Measurements from ENCODE around the gene SUPT7L.
"Not testable (repeated sequence)": the region's sequence is repeated elsewhere in the genome, so short reads cannot be mapped to it uniquely, and the experiment has no call there.

Gene SUPT7L

GRCh38 chr2:27683390-27684071 lies 20.1 kb upstream of the SUPT7L start:
- DNase-seq: peak; percentile 83

- not testable (repeated sequence) for DNase-seq
These were observed 18.9 kb upstream of the SUPT7L start for GRCh38 chr2:27682334-27682771.

GRCh38 chr2:27681841-27682240 lies 18.4 kb upstream of the SUPT7L start:
- DNase-seq: no peak

- DNase-seq: no peak
These were observed 17.2 kb upstream of the SUPT7L start for GRCh38 chr2:27680571-27680970.

- no peak for DNase-seq
These were observed 9.5 kb upstream of the SUPT7L start for GRCh38 chr2:27672723-27673486.

- no peak for DNase-seq
These were observed 7.8 kb upstream of the SUPT7L start for GRCh38 chr2:27671235-27671634.

- no peak for DNase-seq
These were observed 4.0 kb upstream of the SUPT7L start for GRCh38 chr2:27667446-27667845.

- no peak for DNase-seq
These were observed 1.4 kb upstream of the SUPT7L start for GRCh38 chr2:27664622-27665363.

GRCh38 chr2:27664154-27664574 lies 750 bp upstream of the SUPT7L start:
- DNase-seq: peak; percentile 11

- no peak for DNase-seq
These were observed 2.0 kb downstream of the SUPT7L start for GRCh38 chr2:27661371-27661770.

- DNase-seq: no peak
These were observed 8.1 kb downstream of the SUPT7L start for GRCh38 chr2:27655155-27655951.

- DNase-seq: no peak
These were observed 10.0 kb downstream of the SUPT7L start for GRCh38 chr2:27653397-27653796.

GRCh38 chr2:27652790-27653189 lies 10.6 kb downstream of the SUPT7L start:
- DNase-seq: no peak

- DNase-seq: no peak
These were observed 11.1 kb downstream of the SUPT7L start for GRCh38 chr2:27652341-27652740.

- no peak for DNase-seq
These were observed 12.4 kb downstream of the SUPT7L start for GRCh38 chr2:27651056-27651455.

- DNase-seq: no peak
These were observed 15.7 kb downstream of the SUPT7L start for GRCh38 chr2:27647737-27648136.

GRCh38 chr2:27647289-27647688 lies 16.1 kb downstream of the SUPT7L start:
- DNase-seq: no peak

- DNase-seq: no peak
These were observed 18.2 kb downstream of the SUPT7L start for GRCh38 chr2:27645197-27645596.

GRCh38 chr2:27640722-27641245 lies 22.6 kb downstream of the SUPT7L start:
- no peak for DNase-seq

GRCh38 chr2:27638709-27639108 lies 24.7 kb downstream of the SUPT7L start:
- DNase-seq: peak; percentile 50

- DNase-seq: no peak
These were observed 25.3 kb downstream of the SUPT7L start for GRCh38 chr2:27638037-27638637.

- no peak for DNase-seq
These were observed 26.6 kb downstream of the SUPT7L start for GRCh38 chr2:27636766-27637165.
